ENCODE data around the gene JAKMIP2.

The JAKMIP2 gene

DNA sequence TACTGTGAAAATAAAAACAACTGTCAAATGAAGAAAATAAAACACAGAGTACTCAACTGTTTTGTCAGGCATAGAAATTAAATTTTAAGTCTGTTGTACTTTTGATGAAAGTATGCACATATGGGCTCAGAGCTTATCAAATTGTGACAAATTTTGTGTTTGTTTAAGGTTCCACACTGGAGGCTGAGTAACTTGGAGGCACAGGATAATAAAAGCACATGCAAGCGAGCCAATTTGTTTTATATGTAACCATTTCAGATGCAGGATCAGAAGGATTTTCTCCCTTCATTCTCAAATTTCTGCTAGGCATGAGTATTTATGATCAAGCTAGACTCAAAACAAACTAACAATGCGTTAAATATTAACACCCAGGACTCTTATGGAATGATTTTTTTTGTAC is 87.8 kb downstream of the JAKMIP2 start:
- no peak for DNase-seq

DNA sequence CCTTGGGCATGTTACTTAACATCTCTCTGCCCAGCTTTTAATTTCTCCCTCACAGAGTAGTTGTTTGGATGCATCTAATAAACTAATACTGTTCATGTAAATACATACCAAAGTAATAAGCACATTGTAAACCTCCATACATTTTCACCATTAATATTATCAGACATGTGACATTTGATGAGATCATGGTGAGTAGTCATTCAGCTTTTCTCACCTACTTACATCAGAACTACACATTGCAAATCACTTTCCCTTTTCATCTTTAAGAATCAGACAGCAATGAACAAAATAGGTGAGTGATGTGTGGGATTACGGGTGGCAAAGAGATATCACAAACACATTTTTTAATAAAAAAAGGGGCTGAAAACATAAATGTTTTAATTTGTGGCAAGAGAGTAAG is 89.3 kb downstream of the JAKMIP2 start:
- DNase-seq, result no peak

DNA sequence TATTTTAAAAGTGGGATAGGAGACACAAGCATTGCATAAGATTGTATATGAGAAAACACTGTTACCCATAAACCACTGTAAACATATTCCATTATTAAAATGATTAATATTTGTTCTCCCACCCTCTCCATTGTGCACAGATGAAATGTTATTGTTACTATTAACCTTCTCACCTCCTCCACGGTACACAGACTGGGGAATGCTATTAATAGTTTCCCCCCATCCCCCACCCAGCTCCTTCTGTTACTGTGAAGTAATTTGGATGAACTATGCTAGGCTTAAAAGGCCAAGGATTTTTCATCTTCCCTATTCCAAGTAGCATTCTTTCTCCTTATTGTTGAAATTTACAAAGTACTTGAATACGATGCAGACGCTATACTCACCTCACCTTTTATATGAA is 91.4 kb downstream of the JAKMIP2 start:
- no peak for DNase-seq

DNA sequence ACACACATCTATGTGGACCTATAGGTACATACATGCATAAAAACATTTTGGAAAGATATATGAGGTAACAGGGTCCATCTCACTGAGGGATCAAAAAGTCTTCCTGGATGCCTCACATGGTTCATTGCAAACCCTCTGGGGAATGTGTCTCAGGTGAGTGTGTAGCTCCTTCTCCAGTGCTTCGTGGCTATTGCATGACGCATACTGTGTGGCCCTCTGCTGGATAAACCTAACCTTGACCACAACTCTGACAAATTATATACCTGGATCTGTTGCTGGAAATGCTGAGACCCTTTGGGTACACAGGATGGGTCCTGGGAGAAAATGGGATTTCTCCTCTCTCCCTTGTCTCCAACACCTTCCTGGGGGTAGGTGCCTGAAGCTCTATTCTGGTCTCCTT is 91.9 kb downstream of the JAKMIP2 start:
- DNase-seq, result no peak

DNA sequence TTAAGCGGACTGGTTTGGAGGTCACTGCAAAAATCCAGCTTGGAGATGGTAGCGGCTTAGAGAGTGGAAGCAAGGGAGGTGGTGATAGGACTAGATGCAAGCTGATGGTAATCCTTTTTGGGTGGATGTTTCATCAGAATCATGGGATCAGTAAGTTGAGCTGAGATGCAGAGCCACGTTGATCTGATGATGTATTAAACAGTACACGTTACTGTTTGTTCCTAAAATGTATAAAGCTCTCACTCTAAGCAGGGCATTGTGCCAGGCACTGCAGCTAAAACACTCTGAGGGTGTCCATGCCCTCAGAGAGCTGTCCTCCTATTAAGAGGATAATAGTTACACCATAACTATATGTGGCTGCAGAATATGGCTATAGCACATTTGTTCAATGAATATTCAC is 93.1 kb downstream of the JAKMIP2 start:
- no peak for DNase-seq

DNA sequence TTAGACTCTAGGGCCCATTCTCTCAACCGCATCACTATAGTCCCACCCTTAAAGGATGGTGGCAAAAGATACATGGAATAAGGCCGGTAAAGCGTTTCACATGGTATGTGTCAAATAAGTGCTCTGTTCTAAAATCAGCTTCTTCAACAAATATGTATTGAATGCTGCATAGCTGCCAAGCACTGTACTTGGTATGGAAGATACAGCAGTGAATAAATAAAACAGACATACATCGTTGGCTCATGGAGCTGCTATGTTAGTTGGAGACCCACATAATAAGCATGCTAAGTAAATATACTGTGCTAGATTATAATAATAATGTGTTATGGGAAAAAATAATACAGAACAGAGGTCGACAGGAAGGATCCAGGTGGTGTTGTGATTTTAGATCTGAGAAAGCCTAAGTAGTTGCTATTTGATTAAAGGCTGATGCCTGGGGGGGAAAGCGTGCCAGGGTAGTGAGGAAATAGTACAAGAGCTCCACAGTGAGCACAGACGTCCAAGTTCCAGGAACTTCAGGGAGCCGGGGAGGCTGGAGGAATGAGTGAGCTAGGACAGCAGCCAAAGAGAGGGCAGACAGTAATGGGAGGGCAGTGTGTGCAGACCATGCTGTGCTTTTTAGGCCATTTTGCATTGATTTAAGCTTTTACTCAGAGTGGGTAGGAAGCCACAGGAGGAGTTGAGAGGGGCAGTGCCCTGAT is 93.7 kb downstream of the JAKMIP2 start:
- DNase-seq, result peak; percentile 19

DNA sequence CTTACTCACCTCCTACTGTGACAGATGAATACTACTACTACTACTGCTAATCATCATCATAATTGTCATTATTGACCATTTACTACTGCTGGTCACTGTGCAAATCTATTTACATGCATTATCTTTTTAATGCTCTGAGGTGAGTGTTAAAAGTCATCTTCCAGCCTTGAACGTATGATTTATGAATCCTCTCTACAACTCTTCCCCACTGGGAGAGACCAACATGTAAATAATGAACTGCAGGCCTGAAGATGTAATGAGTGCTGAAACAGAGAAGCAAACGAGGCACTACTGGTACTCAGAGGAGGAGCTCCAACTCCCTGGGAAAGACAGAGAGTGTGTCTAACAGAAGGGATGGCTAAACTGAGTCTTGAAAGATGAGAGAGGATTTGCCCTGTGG is 95.4 kb downstream of the JAKMIP2 start:
- DNase-seq, result no peak

DNA sequence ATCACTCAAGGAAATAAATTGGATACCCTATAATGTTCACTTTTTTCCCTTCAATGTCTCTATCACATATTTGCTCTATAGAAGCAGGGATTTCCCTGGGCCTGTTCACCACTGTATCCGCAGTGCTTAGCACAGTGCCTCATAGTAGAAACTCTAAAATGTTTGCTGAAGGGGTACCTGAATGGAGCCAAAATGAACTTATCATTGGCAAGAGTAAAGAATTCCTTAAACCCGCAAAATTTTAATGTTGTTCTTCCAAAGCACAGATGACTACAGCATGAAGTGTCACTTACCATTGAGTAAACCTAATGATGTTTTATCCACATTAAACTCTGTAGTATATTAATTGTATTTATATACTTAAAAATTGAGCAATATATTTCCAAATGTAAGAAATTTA is 96.1 kb downstream of the JAKMIP2 start:
- no peak for DNase-seq

DNA sequence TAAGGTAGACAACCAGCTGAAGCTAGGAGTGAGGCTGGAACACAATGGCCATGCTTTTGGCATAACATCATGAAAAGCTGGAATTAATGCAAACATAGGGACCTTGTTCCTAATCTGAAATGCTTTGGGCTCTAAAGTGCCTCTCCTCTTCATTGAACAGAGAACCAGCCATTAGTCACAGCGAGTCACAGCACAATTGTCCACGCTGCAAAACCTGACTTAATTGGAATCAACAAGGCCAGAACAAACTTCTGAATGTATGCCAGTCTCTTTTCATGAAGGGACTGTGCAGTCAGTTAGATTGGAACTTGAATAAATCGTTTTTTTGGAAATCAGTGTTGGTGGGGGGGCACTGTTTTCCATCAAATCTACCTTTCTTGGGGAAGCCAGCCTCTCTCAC is 96.5 kb downstream of the JAKMIP2 start:
- DNase-seq, result no peak

DNA sequence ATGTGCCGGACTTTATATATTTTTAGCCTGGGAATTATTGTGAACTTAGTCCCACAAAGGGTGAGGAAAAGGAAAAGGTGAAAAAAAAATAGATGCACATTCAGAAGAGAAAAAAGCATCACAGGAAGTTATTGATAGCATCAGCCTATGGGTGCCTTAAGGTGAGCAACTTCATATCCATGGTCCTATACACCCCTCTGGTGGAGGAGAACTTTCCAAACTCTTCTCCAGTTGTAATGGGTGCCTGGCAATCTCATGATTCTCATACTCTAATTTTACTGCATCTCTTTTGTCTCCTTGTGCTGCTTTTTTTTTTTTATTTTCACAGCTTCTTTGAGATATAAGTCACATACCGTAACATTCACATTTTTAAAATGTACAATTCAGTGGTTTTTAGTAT is 107.4 kb downstream of the JAKMIP2 start:
- DNase-seq, result no peak

DNA sequence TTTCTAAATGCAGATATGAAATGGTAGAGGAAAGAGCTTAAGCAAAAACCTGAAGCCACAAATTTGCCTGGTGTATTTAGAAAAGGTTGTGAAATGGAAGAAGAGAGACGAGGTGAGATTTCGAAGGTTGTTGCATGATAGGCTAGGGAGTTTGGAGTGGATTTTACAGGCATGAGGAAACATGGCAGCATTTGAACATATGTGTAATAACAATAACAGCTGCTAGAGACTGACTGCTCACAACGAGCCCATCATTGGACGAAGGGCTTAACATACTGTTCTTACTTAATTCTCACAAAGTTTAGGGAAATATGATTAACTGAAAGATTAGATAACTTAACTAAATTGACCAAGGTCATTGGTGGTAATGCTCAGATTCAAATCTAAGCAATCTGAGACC is 108.1 kb downstream of the JAKMIP2 start:
- no peak for DNase-seq

DNA sequence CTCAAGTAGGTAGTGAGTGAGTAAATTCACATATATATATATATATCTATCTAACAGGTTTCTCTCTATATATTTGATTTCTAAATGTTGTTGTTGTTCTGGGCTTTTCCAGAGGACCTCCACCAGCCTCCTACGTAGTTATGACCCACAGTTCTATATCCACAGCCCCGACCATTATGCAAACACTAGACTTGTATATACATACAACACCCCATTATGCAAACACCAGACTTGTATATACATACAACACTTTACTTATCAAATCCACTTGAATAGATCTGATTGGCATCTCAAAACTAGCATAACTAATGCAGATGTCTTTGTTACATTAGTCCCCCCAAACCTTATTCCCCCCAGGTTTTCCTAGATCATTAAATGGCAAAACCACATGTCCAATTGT is 108.7 kb downstream of the JAKMIP2 start:
- DNase-seq, result no peak

DNA sequence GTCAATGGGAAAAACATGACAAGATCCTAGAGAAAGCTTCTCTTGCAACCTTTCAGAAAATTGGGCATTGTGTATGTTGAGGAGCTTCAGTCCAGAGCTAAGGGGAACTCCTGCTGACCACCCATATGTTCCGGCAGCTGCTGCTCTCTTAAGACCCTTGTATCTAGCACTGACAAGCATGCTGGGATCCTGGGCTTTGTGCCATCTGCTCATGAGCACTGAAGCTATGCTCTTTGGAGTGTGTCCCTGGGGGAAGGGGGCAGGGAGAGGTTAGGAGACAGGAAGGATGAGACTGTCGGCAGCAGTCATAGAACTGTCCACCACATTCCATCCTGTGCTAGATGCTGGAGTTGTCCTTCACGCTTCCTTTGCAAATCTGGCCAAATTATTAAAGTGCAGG is 109.3 kb downstream of the JAKMIP2 start:
- peak; percentile 45 for DNase-seq

DNA sequence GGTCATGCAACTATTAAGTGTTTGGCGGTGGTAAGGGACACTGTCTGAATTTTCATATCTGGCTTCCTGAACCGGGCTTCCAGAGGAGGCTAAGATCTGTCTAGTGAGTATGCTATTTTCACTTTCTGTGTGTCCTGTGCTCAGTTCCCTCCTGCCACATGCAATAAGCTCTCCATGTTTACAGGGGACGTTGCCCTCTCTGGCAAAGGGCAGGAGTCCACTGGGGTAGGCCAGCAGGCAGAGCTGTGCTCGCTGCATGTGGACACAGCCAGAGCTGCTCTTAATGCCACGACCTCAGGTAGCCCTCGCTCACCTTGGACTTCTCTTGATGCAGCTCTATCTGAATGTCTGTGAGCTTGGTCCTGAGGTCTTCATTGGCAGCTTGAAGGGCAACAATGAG is 111.2 kb downstream of the JAKMIP2 start:
- no peak for DNase-seq

DNA sequence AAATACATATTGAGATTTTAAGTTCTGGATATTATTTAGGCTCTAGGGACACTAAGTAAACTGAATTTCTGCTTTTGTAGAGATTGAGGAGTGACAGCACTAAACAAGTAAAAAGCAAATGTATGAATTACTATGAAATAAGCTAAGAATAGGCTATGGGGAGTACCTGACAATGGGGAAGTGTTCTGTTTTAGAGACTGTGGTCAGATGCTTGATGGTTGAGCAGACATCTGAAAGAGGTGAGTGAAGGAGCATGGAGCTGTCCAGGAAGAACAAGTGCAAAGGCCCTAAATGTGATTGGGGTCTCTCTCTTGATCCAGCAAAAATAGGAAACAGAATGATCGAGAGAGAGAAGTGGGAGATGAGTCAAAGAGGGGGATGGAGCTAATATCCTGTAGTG is 111.7 kb downstream of the JAKMIP2 start:
- DNase-seq, result no peak

DNA sequence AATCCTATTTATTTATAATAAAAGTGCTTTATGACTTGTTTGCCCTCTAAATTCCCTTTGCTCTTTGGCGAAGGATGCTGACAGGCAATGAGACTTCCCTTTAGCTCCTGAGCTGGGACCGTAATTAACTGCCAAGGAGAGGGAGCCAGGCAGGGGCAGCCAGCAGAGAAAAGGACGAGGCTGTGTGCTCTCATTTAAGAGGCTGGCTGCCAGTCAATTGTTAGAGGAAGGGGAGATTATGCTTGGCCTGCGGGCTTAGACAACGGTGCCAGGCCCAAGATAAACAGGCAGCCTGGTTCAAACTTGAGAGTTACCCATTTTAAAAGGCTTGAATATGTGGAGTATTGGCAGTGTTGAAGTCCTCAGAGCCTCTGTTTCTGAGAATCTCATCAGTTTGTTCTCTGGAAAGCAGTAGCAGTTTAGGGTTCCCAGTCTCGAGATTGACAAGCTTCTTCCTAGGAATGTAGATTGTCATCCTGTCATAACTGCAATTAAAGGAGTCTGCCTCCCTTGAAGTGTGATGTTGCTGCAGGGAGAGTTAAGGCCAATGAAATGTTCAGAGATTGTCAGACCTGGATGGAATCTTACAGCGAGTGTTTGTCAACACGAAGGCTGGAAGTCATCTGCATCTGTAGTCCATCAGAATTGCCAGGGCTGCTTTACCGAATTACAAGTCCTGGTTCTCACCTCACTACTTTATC is 113.2 kb downstream of the JAKMIP2 start:
- no peak for DNase-seq

DNA sequence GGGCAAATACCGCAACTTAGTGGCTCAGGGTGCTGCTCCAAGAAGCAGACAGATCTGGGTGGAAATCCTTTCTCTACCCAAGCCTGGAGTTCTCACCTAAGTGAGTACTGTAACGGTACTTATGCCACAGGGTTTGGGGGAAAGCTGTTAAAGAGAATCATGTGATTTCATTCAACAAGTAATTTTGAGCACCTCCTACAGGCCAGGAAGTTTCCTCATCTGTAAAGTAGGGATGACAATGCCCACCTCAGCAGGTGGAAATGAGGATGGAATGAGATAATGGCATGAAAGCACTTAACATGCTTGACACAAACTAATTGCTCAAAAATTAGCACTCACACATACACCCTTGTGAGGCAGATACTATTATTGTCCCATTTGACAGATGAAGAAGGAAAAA is 114.1 kb downstream of the JAKMIP2 start:
- DNase-seq, result no peak

DNA sequence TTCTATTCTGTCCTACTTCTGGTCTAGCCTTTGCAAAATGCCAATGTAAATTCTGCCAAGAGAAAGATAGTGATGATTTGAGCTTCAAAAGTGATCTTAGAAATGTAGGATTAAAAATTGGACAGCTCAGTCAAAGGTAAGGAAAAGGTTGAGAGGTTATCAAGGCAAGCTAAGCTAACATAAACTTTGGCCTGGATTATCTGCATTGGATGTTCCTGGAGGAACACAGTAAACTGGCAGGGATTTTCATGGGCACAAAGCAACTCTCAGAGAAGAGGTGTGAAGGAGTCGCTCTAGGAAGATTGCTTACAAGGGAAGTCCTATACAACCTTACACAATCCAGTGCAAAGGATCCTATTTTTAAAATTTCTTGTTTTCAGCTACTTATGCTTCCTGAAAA is 115.2 kb downstream of the JAKMIP2 start:
- no peak for DNase-seq

DNA sequence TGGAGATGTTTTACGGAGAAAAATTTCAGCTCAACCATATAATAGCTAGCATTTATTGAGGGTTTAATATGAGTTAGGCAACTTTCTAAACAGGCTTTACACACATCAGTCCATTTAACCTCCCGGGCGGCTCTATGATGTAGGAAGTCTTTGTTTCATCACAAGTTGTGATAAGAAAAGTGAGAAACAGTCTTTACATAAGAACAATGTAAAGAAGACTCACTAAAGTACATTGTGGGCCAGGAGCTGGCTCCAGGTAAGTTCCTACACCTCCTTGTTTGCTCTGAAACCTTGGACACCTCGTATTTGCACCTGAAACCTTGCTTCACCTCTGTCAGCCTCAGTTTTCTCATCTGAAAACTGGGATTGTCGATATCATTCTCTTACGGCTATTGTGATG is 116.1 kb downstream of the JAKMIP2 start:
- no peak for DNase-seq

DNA sequence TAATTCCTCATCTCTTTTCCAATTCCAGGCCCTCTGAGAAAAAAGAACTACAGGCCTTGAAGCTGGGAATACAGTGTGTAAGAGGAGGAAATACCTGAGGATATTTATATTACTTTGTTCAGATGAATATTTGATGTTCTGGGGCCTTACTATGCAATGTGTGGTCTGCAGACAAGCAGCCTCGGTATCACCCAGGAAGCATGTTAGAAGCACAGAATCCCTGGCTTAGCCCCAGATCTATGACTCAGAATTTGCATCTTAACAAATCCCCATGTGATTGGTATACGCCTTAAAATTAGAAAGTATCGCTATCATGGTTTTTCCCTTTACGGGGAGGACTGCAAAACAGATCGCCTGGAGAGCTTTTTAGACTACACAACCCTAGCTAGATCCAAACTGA is 121.0 kb downstream of the JAKMIP2 start:
- DNase-seq, result peak; percentile 8

DNA sequence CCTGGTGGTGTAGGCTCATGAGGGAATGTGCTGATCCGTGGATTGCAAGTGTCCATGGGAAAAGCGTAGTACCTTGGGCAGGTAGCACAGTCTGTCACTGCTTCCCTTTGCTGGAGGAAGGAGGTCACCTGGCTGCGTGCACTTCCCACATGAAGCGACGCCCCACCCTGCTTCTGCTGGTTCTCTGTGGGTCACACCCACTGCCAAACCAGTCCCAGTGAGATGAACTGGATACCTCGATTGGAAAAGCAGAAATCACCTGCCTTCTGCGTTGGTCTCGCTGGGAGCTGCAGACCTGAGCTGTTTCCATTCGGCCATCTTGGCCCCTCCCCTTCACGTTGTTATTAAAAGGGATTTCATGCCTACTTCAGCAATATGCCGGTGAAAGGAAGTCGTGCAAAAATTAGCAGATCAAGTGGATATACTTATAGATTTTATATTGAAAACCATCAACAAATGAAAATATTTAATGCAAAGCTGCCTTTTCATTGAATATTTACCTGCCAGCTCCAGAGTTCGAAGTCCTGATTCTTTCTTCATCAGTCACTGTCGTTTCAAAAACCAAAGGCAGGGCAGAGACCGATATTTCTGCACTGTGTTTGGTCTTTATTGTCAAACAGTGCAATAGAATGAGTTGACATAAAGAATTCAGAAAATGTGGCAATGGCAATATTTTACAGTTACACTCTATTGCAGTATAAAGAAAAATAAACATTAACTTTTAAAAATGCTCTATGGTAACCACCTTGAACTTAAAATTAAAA is 123.2 kb downstream of the JAKMIP2 start:
- DNase-seq, result no peak

DNA sequence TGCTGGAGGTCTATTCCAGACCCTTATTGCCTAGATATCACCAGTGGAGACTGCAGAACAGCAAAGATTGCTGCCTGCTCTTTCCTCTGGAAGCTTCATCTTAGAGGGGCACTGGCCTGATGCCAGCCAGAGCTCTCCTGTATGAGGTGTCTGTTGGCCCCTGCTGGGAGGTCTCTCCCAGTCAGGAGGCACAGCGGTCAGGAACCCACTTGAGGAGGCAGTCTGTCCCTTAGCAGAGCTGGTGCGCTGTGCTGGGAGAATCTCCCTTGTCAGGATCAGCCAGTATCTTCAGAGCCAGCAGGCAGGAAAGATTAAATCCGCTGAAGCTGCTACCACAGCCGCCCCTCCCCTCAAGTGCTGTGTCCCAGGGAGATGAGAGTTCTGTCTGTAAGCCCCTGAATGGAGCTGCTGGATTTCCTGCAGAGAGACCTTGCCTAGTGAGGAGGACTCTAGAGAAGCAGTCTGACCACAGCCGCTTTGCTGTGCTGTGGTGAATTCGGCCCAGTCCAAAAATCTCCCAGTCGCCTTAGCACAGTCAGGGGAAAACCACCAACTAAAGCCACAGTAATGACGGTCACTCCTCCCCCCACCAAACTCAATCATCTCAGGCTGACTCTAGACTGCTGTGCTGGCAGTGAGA is 124.1 kb downstream of the JAKMIP2 start:
- DNase-seq, result no peak

DNA sequence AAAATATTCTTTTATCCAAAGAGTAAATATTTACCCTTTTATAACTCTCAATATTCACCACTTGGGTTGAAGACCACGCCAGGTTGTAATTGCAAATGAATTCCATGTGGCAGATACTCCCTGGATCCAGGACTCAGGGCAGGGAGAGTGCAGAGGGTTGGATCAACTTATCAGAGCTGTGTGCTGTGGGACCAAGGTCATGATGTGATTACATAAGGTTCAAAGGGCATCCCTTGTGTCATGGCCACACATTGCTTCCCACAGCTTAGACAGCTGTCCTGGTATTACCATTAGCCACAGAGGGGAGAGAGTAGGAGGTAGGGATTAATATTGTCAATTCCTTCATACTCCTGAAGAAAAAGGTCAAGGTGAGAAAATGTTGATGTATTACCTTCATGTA is 133.9 kb downstream of the JAKMIP2 start:
- no peak for DNase-seq
